GM21529 (cell line): Measurements from ENCODE around the gene SIM2.
"Not testable (repeated sequence)": the region's sequence is repeated elsewhere in the genome, so short reads cannot be mapped to it uniquely, and the experiment has no call there.

ENCODE experiments used
- ATAC-seq: cut with Tn5 transposase; IDR thresholded peaks from one replicate; pipeline ENCODE4 v1.9.1; 2021; ENCODE audit not compliant: unreplicated experiment

Gene SIM2, protein sequence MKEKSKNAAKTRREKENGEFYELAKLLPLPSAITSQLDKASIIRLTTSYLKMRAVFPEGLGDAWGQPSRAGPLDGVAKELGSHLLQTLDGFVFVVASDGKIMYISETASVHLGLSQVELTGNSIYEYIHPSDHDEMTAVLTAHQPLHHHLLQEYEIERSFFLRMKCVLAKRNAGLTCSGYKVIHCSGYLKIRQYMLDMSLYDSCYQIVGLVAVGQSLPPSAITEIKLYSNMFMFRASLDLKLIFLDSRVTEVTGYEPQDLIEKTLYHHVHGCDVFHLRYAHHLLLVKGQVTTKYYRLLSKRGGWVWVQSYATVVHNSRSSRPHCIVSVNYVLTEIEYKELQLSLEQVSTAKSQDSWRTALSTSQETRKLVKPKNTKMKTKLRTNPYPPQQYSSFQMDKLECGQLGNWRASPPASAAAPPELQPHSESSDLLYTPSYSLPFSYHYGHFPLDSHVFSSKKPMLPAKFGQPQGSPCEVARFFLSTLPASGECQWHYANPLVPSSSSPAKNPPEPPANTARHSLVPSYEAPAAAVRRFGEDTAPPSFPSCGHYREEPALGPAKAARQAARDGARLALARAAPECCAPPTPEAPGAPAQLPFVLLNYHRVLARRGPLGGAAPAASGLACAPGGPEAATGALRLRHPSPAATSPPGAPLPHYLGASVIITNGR

DNA sequence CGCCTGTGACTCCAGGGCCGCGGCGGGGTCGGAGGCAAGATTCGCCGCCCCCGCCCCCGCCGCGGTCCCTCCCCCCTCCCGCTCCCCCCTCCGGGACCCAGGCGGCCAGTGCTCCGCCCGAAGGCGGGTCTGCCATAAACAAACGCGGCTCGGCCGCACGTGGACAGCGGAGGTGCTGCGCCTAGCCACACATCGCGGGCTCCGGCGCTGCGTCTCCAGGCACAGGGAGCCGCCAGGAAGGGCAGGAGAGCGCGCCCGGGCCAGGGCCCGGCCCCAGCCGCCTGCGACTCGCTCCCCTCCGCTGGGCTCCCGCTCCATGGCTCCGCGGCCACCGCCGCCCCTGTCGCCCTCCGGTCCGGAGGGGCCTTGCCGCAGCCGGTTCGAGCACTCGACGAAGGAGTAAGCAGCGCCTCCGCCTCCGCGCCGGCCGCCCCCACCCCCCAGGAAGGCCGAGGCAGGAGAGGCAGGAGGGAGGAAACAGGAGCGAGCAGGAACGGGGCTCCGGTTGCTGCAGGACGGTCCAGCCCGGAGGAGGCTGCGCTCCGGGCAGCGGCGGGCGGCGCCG lies at the start of gene SIM2:
SIM2 (plus strand) TSS at position 135 of the 565 bp plus-strand sequence. CDS start 632 bp downstream, outside the sequence.
- no peak for ATAC-seq

DNA sequence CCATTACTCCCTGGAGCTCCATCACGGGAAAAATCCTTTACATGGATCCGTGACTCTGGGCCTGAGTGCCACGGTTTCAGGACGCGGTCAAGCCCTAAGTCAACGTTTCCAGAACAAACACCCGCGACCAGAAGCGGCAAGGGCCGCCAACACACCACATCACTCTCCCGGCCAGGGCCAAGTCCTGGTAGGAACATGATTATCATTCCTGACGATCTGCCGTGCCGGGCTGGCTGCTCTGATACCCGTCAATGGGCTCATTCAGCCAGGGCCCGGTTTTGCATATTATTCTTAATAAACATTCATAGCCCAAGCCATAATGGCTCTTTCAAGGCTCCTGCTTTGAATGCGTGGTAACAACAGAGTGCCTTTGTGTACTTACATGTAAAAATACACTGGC lies 44.6 kb upstream of the SIM2 start:
- ATAC-seq, result no peak

DNA sequence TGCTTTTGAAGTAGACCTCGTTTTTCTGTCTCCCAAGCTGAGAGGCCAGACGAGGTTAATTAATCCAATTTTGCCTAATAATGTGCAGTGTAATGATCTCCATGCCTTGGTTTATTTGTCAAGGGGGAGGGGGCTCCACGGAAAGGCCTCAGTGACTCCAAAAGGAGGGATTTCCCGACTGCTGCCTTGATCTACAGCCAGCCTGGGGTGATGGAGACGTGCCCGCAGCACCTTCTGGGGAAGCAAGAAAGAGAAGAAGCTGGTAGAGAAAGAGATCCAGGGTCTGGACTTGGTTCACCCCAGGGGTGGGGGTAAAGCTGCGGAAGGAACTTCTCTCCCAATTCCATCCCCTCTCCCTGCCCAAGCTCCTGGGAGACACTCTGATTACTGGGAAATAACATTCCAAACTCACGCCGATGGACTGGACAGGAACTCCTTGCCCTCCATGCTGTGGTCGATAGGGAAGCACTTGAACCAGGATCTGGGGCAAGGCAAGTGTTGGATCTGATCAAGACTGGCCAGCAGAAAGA lies 44.1 kb upstream of the SIM2 start:
- no peak for ATAC-seq

DNA sequence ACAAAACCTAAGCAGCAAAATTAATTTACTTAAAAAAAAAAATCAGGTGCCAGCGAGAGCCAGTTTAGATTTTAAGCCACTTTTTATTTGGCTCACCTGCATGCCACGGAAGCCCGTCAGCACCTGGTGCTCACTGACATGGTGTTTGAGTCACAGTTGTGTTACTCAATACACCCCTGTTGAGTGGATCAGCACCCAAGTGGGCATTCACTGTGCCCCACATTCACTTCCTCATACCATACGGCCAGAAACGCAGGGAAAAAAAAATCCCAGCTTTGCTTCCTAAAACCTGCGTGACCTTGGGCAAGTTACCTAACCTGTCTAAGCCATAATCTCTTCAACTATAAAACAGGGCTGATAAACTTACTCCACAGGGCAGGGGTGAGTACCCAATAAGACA lies 42.8 kb upstream of the SIM2 start:
- no peak for ATAC-seq

DNA sequence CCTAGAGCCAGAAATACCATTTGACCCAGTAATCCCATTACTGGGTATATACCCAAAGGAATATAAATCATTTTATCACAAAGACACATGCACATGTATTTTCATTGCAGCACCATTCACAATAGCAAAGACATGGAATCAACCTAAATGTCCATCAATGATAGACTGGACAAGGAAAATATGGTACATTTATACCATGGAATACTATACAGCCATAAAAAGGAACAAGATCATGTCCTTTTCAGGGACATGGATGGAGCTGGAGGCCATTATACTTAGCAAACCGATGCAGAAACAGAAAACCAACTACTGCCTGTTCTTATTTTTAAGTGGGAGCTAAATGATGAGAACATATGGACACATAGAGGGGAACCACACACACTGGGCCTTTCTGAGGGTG lies 41.6 kb upstream of the SIM2 start:
- not testable (repeated sequence) for ATAC-seq

DNA sequence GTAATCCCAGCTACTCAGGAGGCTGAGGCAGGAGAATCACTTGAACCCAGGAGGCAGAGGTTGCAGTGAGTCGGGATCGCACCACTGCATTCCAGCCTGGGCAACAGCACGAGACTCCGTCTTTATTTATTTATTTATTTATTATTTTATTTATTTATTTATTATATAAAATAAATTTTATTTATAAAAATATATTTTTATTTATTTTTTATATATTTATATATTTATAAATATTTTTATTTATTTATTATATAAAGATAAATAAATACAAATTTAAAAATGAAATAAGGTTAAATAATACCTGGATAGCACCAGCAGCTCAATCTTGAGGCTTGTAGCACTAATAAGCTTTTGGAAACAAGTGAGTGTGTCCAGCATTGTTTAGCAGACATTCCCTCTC lies 40.9 kb upstream of the SIM2 start:
- ATAC-seq, result no peak

DNA sequence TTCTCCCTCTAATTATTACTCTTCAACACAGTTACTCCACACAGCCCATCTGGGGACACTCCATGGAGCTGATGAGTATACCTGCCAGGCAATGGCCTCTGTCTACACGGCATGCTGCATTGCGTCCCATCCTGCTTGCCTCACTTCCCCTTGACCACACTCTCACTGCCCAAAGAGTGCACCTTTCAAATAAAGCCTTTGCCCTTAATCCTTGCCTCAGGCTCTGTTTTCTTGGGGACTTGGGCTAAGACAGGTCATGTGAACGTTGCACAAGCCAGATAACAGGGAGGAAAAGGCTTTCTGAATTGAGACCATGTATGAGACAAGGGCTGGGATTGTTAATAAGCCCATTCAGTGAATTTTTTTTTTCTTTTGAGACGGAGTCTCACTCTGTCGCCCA lies 40.0 kb upstream of the SIM2 start:
- no peak for ATAC-seq

DNA sequence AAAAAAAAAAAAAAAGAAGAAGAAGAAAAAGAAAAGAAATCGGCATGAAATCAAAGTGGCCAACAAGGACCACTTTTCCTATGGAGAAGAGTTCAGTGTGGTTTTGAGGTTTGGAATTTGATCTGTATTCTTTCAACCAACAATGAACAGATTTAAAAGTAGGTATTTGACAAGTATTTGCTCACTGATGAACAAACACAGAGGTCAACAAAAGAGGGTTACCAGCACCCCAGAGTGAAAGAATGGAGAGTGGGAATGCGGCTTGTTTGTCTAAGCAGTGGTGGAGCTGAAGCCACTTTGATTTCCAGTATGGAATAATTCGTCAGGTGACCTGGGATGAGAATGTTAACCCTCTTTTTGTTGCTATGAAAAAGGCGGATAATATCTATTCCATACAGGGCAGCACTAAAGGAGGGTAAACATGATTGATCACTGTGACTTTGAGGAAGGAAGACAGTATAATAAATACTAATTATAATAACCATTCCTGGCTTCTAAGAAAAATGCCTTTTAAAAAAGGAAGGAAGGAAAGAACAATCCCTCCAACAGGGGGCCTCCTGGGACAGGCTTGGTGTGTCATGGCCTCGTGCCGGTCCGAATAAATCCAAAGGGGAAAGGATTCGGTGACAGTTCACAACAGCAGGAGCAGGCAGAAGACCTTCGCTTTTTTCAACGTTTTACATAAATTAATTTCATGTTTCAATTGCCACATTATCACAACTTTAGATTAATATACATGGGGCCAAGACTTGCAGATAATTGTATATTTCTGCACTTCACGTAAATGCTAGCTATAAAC lies 37.2 kb upstream of the SIM2 start:
- ATAC-seq, result no peak

DNA sequence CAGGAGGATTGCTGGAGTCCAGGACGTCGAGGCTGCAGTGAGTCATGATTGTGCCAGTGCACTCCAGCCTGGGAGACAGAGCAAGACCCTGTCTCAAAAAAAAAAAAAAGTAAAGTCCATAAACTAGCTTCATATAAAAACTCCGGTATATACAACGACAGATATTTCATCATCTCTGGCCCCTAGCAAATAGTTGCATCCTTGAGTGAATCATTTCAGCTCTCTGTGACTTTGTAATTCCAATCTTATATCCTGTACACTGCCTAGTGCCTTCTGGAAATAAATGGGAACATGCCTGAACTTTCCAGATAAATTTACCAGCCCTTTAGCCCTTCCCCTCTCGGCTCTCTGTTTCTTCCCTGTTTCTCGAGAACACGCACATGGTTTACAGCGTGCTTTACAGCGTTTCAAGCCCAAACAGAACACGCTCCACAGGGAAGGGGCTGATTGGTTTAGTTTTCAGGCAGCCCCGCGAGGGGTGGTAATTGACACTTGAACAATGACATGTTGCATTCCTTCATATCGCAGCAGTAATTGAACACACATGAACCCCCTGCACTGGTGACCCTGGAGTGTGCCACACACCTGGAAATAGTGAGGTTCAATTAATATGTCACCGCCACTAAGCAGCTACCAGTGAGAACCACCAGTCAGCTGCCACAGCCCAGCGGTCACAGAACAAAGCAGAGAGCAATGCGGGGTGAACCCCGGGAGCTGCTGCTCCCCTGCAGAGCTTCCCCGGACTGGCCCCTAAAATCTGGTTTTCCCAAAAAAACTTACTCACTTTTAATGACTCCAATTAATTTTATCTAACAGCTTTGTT lies 35.7 kb upstream of the SIM2 start:
- ATAC-seq, result no peak

DNA sequence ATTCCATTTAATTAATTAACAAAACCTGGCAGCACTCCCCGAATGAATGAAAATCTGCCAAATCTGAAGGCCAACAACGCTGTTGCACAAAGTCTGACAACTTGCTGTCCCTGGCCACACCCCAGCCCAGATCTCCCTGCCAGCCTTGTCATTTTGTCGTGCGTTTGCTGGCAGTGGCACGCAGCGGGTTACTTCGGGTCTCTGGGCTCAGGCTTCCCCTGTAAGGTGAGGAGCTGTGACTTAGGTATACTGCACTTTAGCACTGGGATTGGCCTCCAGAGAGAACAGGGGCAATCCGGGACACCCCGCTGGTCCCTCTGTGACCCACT lies 34.3 kb upstream of the SIM2 start:
- ATAC-seq, result no peak

DNA sequence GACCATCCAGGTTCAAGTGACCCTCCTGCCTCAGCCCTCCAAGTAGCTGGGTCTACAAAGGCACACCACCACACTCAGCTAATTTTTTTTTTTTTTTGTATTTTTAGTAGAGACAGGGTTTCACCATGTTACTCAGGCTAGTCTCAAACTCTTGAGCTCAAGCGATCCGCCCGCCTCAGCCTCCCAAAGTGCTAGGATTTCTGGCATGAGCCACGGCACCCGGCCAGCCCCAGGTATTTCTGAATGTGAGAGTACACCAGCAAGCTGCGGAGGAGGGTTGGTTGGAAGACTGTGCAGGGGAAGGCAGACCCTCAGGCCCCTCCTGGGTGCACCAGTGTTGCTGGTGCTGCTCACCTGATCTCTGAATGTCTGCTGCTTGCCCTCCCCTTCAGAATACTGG lies 33.1 kb upstream of the SIM2 start:
- ATAC-seq, result no peak

DNA sequence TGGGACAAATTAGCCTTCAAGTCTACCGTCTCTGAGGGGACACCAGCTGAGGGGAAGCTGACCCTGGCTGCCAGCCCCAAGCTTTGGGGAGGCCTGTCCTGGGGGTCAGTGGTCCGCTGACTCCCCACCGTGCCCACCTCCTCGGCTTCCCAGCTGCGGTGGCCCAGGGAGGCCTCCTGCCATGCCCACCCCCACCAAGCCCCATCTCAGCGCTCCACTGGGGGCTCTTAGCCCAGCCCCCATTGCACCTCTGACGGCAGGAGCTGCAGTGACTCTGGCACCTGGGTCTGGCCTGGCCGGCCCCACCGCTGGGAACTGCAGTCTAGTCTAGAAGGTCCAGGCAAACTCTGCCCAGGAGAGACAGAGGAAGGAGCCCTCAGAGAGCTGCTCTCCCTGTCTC lies 30.2 kb upstream of the SIM2 start:
- no peak for ATAC-seq

DNA sequence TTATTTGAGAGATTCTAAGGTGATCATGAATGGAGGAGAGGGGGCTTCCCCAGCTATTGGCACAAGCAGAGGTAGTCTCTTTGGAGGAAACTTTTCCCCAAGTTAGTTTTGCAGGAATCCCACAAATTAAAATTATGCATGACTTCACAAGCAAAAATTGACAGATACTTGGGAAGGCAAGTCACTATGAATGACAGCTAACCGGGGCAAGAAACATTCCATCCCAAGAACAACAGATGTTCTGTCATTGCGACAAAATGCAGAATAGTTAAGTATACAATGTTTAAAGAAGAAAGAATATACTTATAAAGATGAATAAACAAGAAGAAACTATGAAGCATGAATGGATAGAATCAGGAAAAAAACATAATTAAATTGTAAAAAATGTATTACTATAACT lies 27.1 kb upstream of the SIM2 start:
- ATAC-seq, result no peak

DNA sequence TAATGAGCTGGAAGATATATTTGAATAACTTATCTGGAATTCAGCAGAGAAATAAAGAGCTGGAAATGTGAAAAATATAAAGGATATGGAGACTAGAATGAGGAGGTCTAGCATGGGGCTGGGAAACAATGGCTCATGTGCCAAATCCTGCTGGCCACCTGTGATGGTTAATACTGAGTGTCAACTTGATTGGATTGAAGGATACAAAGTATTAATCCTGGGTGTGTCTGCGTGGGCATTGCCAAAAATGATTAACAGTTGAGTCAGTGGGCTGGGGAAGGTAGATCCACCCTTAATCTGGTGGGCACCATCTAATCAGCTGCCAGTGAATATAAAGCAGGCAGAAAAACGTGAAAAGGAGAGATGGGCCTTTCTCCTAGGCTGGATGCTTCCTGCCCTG lies 26.6 kb upstream of the SIM2 start:
- ATAC-seq, result not testable (repeated sequence)

DNA sequence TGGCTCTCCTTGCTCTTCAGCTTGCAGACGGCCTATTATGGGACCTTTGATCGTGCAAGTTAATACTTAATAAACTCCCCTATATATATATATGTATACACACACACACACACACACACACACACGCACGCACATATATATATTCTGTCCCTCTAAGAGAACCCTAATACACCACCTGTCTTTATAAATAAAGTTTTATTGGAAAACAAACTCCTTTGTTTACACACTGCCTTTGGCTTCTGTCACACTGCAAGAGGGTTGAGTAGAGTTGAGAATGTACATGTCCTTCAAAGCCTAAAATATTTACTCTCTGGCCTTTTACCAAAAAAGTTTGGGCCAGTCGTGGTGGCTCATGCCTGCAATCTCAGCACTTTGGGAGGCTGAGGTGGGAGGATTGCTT lies 26.2 kb upstream of the SIM2 start:
- ATAC-seq, result no peak

DNA sequence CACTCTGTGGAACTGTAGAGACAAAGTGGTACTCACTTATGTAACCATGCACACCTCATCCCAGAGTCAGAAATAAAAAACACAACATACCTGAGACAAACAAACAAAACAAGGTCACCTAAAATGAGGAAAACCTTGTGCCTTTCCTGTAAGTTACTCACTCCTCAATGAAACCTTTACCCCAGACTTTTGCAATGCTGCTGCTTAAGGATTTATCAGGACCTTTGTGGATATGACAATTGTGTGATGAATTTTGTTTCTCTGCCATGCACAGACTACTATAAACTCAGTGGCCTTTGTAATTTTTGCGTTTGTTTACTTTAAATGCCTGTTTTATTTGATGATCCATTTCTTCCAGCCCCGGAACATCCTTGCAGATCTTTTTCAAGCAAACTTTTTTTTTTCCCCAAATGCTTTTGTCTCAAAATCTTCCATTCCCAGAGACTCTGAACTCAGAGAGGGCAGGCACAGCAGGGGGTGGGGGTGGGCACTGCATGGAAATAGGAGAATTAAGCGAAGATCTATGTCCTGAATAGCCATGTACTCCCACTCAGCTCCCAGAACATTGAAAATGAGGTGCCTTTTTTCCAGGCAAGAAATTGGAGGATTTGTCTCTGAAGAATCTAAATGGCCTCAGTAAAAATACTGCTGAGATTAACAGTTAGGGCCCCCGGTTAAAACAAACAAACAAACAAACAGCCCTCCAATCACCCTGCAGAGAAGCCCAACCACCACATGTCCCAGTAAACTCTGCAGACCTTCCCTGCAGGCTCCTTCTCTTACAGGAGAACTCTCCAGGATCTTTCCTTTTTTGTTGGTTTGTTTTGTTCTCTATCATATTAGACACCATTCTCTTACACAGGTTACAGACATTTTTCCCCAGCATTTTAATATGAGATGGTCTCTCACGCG lies 22.6 kb upstream of the SIM2 start:
- ATAC-seq, result no peak

DNA sequence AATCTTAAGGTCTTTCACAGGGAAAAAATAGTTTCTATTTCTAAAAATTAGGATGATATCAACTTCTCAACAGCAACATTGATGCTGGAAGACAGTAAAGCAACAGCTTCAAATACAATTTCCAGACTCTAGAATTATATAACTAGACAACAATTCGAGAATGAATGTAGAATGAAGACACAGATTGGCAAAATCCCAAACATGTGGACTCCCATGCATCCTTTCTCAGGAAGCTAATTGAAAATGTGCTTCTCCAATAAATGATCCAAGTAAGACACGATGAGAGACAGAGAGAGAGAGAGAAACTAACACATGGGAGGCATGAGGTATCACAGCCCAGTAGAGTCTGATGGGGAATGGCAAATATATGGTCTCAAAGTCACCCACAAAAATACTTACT lies 21.5 kb upstream of the SIM2 start:
- no peak for ATAC-seq

DNA sequence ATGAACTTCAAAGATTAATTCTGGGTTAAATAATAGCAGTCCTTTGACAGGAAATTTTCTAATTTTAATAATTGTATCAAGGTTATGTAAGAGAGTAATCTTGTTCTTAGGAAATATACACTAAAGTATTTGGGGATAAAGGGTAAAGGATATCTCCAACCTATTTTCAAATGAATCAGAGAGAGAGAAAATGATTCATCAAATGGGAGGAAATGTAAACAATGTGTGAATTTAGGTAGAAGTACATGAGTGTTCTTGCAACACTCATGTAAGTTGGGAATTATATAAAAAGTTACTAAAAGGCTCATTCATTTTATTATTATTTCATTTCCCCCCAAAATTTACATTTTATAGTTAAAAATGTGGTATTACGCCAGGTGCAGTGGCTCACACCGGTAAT lies 20.4 kb upstream of the SIM2 start:
- no peak for ATAC-seq

DNA sequence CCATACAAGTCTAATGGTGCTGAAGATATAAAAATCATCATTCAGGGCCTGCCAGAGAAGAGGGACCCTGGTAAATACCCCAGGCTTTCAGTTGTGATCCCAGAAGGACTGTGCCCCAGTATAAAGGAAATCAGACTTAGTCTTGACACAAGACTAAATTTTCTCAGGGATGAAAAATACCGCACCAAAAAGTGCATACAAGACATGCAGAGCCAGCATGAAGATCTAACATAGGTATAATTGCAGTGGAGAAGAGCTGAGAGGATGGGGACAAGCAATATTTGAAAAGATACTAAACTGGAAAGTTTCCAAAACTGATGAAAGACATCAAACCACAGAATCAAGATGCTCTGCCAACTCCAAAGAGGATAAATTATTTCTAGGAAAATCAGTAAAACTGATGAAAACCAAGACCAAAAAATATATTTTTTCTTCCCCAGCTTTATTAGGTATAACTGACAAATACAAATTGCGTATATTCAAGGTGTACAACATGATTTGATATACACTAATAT lies 17.7 kb upstream of the SIM2 start:
- no peak for ATAC-seq
